Left lung (tissue), 10 donors: ENCODE results near the gene CDAN1. TPM values are rescaled to one million over a fixed set of nuclear protein-coding genes. Genes with fewer than 3 reads are reported as not detected.

Source experiments
- ATAC-seq: fragments of 200-7000 bp; cut with Tn5 transposase; one replicate; pipeline ENCODE4 v1.9.1; 2020; ENCODE audit warnings: moderate library complexity
- DNase-seq, 4 donors: peaks; one replicate each; pipeline ENCODE4 v3.0.0-alpha.2; 2013 to 2020
- H3K27ac ChIP-seq, 2 donors: fragments of 200-600 bp; sonication (generic) in 1 of 2; one replicate each; pipeline versions ENCODE4 v1.5.0 to v1.8.0; 2020 to 2021
- H3K27me3 ChIP-seq, 2 donors: fragments of 200-600 bp; sonication (generic) in 1 of 2; one replicate each; pipeline versions ENCODE4 v1.5.0 to v1.8.0; 2020 to 2021
- H3K36me3 ChIP-seq, 2 donors: fragments of 200-600 bp; sonication (generic) in 1 of 2; one replicate each; pipeline versions ENCODE4 v1.5.0 to v1.8.0; 2020 to 2021
- H3K4me1 ChIP-seq, 2 donors: fragments of 200-600 bp; one replicate each; pipeline ENCODE4 v1.8.0; 2021
- H3K4me3 ChIP-seq, 2 donors: fragments of 200-600 bp; sonication (generic) in 1 of 2; one replicate each; pipeline versions ENCODE4 v1.5.0 to v1.8.0; 2020 to 2021; ENCODE audit warnings: mild to moderate bottlenecking in 1 of 2
- H3K9me3 ChIP-seq, 2 donors: fragments of 200-600 bp; sonication (generic) in 1 of 2; one replicate each; pipeline versions ENCODE4 v1.5.0 to v1.8.0; 2020 to 2021
- intact Hi-C, 2 donors: fragments of 100-400 bp; cut with DNase I; formaldehyde crosslinking; loops; one replicate each; pipeline versions ENCODE4 v1.11.2 to v1.14.2; 2022
- polyA plus RNA-seq, 6 donors: library from polyadenylated mRNA; unstranded; fragments of 120-200 nt; gene quantifications; one replicate each; pipeline ENCODE4 v1.2.1, GENCODE V29; 2013; ENCODE audit not compliant: insufficient read length in 6 of 6
- total RNA-seq, 2 donors: library from RNA; stranded (reverse); fragmentation: NEBNext Ultra II Directional; extraction: Animal tissue kit (Norgen Biotek cat#: 25700); gene quantifications; one replicate each; pipeline ENCODE4 v1.2.1, GENCODE V29; 2021
- TF ChIP-seq, protein P1 (sequence below), 2 donors: fragments of 200-600 bp; sonication (generic) in 1 of 2; IDR thresholded peaks; one replicate each; pipeline versions ENCODE4 v1.5.0 to v1.8.0; 2021; ENCODE audit warnings: antibody characterized with exemption in 2 of 2
- donor health status: DM: no; HTN: yes; CAD: no.
- donor health status: DM: no; HTN: no; CAD: no.

Gene CDAN1
- total and polyA plus RNA-seq, 8 donors: 13.4 to 29.7 (median 26.0) TPM

DNA sequence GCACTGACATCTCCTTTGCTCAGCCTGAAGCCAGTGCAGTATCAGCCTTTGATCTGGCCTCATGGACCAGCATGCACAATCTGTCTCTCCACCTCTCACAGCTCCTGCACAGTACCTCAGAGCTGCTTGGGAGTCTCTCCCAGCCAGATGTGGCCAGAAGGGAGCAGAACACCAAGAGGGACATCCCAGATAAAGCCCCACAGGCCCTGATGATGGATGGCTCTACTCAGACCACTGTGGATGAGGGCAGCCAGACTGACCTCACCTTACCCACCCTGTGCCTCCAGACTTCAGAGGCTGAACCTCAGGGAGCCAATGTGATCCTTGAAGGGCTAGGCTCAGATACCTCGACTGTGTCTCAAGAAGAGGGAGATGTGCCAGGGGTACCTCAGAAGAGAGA is 44.4 kb downstream of the CDAN1 start:
- Histone ChIP-seq H3K27ac (no peak overlapping the region), H3K36me3 (peaks cover 0 to 50% of the 10 kb centered on the region in 2 donors), H3K4me3 (no peak overlapping the region), H3K27me3 (no peaks in the 10 kb centered on the region), H3K4me1 (no peaks in the 10 kb centered on the region), H3K9me3 (no peaks in the 10 kb centered on the region)
- TF ChIP-seq, protein P1, sequence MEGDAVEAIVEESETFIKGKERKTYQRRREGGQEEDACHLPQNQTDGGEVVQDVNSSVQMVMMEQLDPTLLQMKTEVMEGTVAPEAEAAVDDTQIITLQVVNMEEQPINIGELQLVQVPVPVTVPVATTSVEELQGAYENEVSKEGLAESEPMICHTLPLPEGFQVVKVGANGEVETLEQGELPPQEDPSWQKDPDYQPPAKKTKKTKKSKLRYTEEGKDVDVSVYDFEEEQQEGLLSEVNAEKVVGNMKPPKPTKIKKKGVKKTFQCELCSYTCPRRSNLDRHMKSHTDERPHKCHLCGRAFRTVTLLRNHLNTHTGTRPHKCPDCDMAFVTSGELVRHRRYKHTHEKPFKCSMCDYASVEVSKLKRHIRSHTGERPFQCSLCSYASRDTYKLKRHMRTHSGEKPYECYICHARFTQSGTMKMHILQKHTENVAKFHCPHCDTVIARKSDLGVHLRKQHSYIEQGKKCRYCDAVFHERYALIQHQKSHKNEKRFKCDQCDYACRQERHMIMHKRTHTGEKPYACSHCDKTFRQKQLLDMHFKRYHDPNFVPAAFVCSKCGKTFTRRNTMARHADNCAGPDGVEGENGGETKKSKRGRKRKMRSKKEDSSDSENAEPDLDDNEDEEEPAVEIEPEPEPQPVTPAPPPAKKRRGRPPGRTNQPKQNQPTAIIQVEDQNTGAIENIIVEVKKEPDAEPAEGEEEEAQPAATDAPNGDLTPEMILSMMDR (IDR thresholded peaks at IDR 0.05): no peak
- intact Hi-C loops: no loop called here
- DNase-seq: no peak
- ATAC-seq: no peak

DNA sequence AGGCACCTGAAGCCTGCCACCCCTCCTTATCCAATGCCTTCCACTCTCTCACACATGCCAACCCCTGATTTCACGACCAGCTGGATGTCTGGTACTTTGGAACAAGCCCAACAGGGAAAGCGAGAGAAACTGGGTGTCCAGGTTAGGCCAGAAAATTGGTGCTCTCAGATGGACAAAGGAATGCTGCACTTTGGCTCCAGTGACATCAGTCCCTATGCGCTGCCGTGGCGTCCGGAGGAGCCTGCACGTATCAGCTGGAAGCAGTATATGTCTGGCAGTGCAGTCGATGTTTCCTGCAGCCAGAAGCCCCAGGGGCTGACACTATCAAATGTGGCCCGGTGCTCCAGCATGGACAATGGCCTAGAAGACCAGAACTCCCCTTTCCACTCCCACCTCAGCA is 45.2 kb downstream of the CDAN1 start:
- intact Hi-C loops: no loop called here
- no peak overlapping the region for H3K27ac ChIP-seq
- H3K27me3 ChIP-seq: no peaks in the 10 kb centered on the region
- no peaks in the 10 kb centered on the region for H3K9me3 ChIP-seq
- no peak for ATAC-seq
- no peaks in the 10 kb centered on the region for H3K4me1 ChIP-seq
- no peak for DNase-seq
- H3K36me3 ChIP-seq: peaks cover 0 to 52% of the 10 kb centered on the region in 2 donors
- TF ChIP-seq, protein P1 (IDR thresholded peaks at IDR 0.05): no peak
- no peak overlapping the region for H3K4me3 ChIP-seq

DNA sequence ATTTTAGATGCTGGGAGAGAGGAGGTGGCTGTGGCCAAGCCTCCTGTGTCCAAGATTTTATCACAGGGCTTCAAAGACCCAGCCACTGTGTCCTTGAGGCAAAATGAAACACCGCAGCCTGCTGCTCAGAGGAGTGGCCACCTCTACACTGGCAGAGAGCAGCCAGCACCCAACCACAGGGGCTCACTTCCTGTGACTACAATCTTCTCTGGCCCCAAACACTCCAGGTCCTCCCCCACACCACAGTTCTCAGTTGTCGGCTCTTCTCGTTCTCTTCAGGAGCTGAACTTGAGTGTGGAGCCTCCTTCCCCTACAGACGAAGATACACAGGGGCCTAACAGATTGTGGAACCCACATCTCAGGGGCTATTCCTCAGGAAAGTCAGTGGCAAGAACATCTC is 45.6 kb downstream of the CDAN1 start:
- no peak overlapping the region for H3K27ac ChIP-seq
- intact Hi-C loops: no loop called here
- TF ChIP-seq, protein P1 (IDR thresholded peaks at IDR 0.05): no peak
- no peaks in the 10 kb centered on the region for H3K4me1 ChIP-seq
- DNase-seq (no peak), ATAC-seq (no peak)
- H3K36me3 ChIP-seq: peaks cover 0 to 54% of the 10 kb centered on the region in 2 donors
- no peaks in the 10 kb centered on the region for H3K9me3 ChIP-seq
- no peak overlapping the region for H3K4me3 ChIP-seq
- H3K27me3 ChIP-seq: no peaks in the 10 kb centered on the region

GRCh38 chr15:42688301-42688700 is 48.6 kb downstream of the CDAN1 start:
- intact Hi-C loops: no loop called here
- peaks cover 0 to 45% of the 10 kb centered on the region in 2 donors for H3K36me3 ChIP-seq
- no peak for ATAC-seq
- no peaks in the 10 kb centered on the region for H3K27me3 ChIP-seq
- TF ChIP-seq, protein P1 (IDR thresholded peaks at IDR 0.05): no peak
- no peak overlapping the region for H3K4me3 ChIP-seq
- H3K4me1 ChIP-seq: no peaks in the 10 kb centered on the region
- DNase-seq: no peak
- no peak overlapping the region for H3K27ac ChIP-seq
- H3K9me3 ChIP-seq: no peaks in the 10 kb centered on the region

GRCh38 chr15:42687740-42688139 is 49.2 kb downstream of the CDAN1 start:
- ATAC-seq (no peak), DNase-seq (no peak)
- no peaks in the 10 kb centered on the region for H3K27me3 ChIP-seq
- H3K4me3 ChIP-seq: no peak overlapping the region
- no peaks in the 10 kb centered on the region for H3K9me3 ChIP-seq
- H3K4me1 ChIP-seq: no peaks in the 10 kb centered on the region
- no peak overlapping the region for H3K27ac ChIP-seq
- intact Hi-C loops: no loop called here
- TF ChIP-seq, protein P1 (IDR thresholded peaks at IDR 0.05): no peak
- H3K36me3 ChIP-seq: peaks cover 0 to 48% of the 10 kb centered on the region in 2 donors
